HG03439 (cell line): ENCODE data around the gene PINLYP.
A peak's percentile ranks its signal among the peaks of the same experiment; 100 is the strongest.
"Not testable (repeated sequence)": the region's sequence is repeated elsewhere in the genome, so short reads cannot be mapped to it uniquely, and the experiment has no call there.

Experiments used
- ATAC-seq: cut with Tn5 transposase; IDR thresholded peaks from one replicate; pipeline ENCODE4 v1.9.1; 2021; ENCODE audit warnings: mild to moderate bottlenecking, moderate library complexity; ENCODE audit not compliant: unreplicated experiment

The PINLYP gene

GRCh38 chr19:43599635-43600295 is 24.2 kb downstream of the PINLYP start:
- no peak for ATAC-seq

- ATAC-seq: not testable (repeated sequence)
Observed at GRCh38 chr19:43600326-43600725, 24.7 kb downstream of the PINLYP start.

DNA sequence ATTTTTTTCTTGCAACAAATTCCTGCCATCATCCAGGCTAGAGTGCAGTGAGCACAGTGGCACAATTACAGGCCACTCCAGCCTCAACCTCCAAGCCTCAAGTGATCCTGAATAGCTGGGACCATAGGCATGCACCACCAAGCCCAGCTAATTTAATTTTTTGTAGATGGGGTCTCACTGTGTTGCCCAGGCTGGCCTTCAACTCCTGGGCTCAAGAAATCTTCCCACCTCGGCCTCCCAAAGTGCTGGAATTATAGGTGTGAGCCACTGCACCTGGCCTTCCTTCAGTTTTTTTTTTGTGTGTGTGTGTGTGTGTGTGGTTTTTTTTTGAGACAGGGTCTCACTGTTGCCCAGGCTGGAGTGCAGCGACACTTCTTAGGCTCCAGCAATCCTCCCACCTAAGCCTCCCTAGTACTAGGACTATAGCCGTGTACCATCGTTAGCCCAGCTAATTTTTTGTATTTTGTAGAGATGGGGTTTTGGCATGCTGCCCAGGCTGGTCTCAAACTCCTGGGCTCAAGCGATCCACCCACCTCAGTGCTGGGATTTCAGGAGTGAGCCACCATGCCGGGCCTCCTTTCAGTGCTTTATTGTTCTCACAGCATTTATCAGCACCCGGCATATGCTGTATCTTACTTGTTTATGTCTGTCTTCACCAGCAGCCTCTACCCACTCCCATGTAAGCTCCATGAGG is 30.4 kb downstream of the PINLYP start:
- no peak for ATAC-seq

- no peak for ATAC-seq
Observed at GRCh38 chr19:43606569-43607229, 31.1 kb downstream of the PINLYP start.

DNA sequence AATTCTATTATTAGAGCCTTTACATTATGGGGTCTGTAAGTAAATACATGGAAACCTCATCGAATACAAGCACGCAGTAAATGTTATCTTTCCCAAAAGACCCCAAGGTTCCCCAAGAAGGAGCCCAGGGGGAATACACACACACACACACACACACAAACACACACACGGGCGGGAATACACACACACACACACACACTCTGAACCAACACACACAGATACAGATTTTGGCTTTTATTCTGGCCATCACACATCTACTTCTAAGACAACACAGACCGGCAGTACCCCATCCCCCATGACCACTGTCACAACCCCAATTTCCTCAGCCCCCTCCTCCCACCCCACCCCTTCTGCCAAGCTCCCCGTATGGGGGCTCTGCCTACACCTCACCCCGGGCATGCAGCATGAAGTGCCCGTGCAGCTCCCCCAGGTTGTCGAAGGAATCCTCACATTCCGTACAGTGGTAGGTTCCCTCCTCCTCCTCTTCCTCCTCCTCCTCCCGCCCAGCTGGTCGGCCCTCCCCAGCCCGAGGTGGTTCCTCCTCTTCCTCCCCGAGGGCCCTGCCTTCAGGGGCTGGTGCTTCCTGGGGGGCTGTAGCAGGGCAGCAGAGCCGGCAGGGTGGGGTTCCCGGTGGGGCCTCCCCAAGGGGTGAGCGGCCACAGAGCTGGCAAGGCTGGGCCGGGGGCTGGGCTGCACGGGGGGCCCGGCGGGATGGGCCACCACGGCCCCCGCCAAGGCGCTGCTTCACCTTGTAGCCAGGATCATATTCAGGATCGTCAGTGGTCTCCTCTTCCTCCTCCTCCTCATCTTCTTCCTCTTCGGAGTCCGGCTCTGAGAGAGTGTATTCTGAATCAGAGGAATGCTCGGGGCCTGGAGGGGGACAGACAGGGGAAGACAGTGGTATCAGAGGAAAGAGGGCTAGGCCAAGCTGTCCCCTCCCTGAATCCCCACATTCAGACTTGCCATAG is 31.9 kb downstream of the PINLYP start:
- ATAC-seq: no peak

DNA sequence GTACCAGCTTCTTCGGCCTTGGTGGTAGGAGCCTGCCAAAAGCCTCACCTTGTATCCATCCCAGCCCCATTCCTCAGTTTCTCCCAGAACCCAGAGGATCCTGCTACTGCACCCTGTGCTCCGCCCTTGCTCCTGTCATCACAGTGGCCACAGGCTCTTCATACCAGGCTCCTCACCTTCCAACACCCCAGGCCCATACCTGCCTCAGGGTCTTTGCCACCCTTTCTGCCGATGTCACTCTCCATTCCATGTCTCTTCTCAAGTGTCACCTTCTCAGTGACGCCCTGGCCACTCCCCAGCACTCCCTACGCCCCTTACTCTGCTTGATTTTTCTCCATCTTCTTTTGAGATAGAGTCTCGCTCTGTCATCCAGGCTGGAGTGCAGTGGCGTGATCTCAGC is 34.3 kb downstream of the PINLYP start:
- ATAC-seq: no peak

- no peak for ATAC-seq
Observed at GRCh38 chr19:43610493-43610892, 34.9 kb downstream of the PINLYP start.

DNA sequence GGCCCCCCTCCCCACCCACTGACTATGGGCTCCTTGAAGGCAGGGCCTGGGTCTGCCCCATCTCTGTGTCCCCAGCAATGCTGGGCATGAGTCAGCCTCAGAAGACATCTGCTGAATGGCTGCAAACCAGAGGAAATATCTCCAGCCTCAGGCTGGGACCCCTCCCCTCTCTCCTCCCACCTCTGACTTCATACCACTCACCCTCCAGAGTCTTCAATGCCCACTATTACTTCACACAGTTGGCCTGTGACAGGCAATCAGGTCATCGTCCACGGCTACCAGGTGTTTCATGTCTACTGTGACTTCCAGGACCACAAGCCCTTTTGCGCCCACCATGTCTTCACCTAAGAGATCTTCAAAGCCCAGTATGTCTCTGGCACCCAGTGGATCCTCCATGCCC is 36.2 kb downstream of the PINLYP start, which contains the start of gene SRRM5:
Gene SRRM5, plus strand, starts transcription at position 301 of the 400 bp plus-strand sequence. Its CDS starts 34 bp downstream, at position 335.
- no peak for ATAC-seq

DNA sequence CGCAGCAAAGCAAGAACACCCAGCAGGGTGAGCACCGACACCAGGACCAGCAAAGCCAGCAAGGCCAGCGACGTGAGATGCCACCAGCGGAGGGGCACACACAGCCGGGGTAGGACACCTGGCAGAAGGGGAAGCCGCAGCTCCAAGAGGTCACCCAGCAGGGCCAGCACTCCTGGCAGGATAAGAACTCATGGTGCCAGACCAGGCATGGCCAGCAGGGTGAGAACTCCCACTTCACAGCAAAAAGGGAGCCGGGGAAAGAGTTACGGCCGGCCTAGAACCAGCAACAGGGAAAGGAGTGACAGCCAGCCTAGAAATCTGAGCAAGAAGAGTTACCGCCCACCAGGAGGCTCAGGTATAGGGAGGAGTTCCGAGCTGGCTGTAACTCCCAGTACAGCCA is 36.8 kb downstream of the PINLYP start:
- no peak for ATAC-seq

DNA sequence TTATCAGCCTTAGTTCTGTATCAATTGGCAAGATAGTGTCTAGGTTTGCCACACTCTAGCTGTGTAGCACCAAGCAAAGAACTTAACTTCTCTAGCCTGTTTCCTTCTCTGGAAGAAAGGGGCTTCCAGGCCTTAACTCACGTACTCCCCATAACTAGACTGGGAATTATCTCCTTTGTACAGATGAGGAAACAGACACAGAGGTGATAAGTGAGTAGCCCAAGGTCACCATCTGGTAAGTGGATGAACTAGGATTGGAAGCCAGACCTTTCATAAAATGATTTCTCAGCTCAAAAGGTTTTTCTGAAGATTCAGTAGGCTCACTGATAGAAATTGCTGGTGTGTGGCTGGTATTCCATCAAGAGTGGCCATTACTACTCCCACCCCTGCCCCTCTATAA is 40.7 kb downstream of the PINLYP start:
- ATAC-seq: no peak

- ATAC-seq: no peak
Observed at GRCh38 chr19:43616954-43617353, 41.4 kb downstream of the PINLYP start.

- ATAC-seq: peak; percentile 17
Observed at GRCh38 chr19:43618921-43619261, 43.3 kb downstream of the PINLYP start.

DNA sequence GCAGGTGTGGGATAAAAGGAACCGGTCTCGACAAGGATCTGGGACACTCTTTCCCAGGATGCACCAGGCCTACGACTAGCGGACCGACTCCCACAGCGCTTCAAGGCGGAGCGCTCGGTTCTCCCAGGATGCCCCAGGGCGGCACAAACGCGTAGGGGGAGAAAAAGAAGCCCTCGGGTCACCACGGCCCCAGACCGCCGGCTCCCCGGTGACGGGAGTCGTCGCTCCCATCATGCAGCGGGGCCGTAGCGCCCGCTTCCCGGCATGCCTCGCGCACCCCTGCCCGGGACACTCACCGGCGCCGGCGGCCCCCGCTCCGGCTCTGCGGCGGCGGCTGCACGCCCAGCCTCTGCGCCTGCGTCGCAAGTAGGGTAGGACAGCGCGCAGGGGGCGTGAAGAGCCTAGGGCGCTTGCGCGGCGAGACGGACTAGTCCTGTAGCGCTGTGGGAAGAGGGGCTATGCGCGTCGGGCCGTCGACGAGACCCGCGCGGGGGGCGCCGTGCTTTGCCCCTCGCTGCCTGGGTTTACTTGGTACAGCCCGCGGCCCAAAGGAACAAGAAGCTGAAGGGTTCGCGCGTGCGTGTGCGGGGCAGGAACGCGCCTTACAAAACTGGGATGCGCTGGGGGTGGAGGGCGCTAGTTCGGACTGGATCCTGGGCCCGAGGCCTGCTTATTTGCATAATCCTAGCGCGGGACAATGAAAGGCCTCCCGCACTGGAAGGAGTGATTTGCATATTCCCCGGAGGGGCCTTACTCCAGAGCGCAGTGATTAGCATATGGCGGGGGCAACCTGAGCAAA is 43.9 kb downstream of the PINLYP start, which contains the start of gene ZNF428:
Gene ZNF428, minus strand, starts transcription at position 368 of the 799 bp plus-strand sequence. CDS start 5,325 bp downstream, outside the sequence.
- peak; percentile 82 for ATAC-seq

DNA sequence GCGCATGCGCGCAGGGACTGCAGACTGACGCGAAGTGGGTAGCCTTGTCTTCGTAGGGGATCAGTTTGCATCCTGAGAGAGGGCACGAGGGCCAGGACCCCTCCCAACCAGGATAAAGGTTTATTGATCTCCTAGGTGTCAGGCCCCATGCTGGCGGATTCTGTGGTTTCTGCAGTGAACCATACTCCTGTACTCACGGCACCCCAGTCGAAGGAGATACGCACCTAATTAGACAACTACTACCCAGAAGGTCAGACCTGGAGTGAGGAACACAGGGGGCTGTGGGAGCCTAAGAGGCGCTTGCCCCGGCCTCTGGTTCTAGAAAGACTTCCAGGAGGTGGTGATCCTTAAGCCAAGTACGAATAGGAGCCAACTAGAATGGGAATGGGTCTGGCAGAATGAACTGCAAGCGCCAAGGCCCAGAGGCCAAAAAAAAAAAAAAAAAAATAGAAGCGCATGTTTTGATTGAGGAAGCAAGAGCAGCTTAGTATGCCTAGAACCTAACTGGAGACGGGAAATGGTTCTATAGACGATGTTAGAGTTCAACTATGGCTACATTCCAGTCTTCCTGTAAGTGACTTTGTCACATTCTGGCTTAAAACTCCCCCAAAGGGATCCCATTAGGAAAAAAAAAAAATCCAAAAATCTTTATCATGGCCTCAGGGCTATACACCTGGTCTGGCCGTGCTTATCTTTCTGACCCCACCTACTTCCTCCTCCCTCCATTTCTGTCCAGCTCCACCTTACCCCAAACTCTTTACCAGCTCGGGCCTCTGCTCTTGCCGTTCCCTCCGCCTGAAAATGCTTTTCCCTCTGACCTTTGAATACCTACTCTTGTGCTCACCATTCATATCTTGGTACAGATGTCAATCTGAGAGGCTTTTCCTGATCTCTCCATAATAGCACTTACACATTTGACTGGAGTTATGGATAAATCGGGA is 44.7 kb downstream of the PINLYP start:
- peak; percentile 4 for ATAC-seq

GRCh38 chr19:43622070-43622469 is 46.5 kb downstream of the PINLYP start:
- ATAC-seq: no peak

DNA sequence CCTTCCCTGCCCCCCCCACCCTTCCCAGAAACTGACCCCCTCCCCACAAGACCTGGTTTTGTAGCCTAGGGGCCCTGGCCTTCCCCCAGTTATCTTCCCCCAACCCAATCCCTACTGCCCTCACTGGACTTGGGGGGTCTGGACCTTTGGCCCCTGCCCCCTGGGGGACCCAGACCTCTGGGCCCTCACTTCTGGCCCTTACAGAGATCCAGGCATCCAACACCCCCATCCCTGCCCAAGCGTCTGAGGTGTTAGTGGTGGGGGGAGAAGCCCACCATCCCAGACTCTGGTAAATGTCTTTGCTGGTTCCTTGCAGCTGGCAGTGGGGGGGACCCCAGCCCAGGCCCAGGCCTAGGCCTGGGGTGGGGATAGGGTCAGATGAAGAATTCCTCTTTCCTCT is 47.4 kb downstream of the PINLYP start:
- no peak for ATAC-seq

GRCh38 chr19:43623889-43624670 is 48.5 kb downstream of the PINLYP start:
- ATAC-seq: no peak

DNA sequence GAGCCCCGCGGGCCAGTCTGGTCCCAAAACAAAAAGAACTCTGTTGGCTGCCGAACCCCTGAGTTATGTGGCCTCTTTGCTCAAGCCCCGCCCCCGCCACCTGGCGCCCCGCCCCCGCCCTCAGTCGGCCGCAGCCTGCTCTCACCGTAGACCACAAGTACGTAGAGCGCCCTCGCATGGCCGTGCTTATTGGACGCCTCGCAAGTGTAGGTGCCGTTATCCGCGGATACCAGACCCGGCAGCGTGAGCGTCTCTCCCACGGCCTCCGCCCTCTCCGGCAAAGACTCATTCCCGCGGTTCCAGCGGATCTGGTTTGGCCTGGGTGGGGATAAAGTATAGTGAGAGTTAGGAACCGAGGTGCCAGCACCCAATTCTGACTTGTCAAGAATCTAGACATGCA is 49.3 kb downstream of the PINLYP start:
- ATAC-seq: no peak
